DOHH2 (cell line): Measurements from ENCODE around the gene RBM20.

Experiments used
- EZH2phosphoT487 ChIP-seq: fragments of 200-600 bp; sonication (generic); IDR thresholded peaks from 2 replicates; pipeline ENCODE4 v1.6.1; 2017; ENCODE audit warnings: borderline replicate concordance, mild to moderate bottlenecking, antibody characterized with exemption, low read length, moderate library complexity, mixed read lengths
- TF ChIP-seq, protein P1 (sequence below): fragments of 200-600 bp; sonication (generic); IDR thresholded peaks from one replicate; pipeline ENCODE4 v1.5.1; 2014; ENCODE audit warnings: antibody characterized with exemption, mild to moderate bottlenecking, low read depth, low read length; ENCODE audit not compliant: poor library complexity, severe bottlenecking

DNA sequence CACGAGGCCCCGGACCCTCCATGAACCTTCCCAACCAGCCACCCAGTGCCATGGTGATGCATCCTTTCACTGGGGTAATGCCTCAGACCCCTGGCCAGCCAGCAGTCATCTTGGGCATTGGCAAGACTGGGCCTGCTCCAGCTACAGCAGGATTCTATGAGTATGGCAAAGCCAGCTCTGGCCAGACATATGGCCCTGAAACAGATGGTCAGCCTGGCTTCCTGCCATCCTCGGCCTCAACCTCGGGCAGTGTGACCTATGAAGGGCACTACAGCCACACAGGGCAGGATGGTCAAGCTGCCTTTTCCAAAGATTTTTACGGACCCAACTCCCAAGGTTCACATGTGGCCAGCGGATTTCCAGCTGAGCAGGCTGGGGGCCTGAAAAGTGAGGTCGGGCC, 137.0 kb downstream of the RBM20 start:
- TF ChIP-seq, protein P1, sequence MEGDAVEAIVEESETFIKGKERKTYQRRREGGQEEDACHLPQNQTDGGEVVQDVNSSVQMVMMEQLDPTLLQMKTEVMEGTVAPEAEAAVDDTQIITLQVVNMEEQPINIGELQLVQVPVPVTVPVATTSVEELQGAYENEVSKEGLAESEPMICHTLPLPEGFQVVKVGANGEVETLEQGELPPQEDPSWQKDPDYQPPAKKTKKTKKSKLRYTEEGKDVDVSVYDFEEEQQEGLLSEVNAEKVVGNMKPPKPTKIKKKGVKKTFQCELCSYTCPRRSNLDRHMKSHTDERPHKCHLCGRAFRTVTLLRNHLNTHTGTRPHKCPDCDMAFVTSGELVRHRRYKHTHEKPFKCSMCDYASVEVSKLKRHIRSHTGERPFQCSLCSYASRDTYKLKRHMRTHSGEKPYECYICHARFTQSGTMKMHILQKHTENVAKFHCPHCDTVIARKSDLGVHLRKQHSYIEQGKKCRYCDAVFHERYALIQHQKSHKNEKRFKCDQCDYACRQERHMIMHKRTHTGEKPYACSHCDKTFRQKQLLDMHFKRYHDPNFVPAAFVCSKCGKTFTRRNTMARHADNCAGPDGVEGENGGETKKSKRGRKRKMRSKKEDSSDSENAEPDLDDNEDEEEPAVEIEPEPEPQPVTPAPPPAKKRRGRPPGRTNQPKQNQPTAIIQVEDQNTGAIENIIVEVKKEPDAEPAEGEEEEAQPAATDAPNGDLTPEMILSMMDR = no peak
- no peak for TF ChIP-seq EZH2phosphoT487
